Duodenal mucosa (tissue), 2 donors: ENCODE data around the gene ADCY5.

ENCODE experiments used
- H3K27ac ChIP-seq: one replicate; pipeline ENCODE4 v1.7.0; 2013; ENCODE audit warnings: low read depth, low read length
- H3K27me3 ChIP-seq, 2 donors: one replicate each; pipeline ENCODE4 v1.7.0; 2013; ENCODE audit warnings: low read length in 2 of 2, control low read depth in 1 of 2; ENCODE audit not compliant: insufficient read depth in 2 of 2, control insufficient read depth in 1 of 2
- H3K36me3 ChIP-seq, 2 donors: one replicate each; pipeline ENCODE4 v1.7.0; 2013; ENCODE audit warnings: low read length in 2 of 2, control low read depth in 1 of 2; ENCODE audit not compliant: insufficient read depth in 2 of 2, control insufficient read depth in 1 of 2
- H3K4me1 ChIP-seq, 2 donors: one replicate each; pipeline ENCODE4 v1.7.0; 2013; ENCODE audit warnings: low read length in 2 of 2, control low read depth in 1 of 2; ENCODE audit not compliant: insufficient read depth in 2 of 2, control insufficient read depth in 1 of 2
- H3K4me3 ChIP-seq, 2 donors: one replicate each; pipeline ENCODE4 v1.7.0; 2013; ENCODE audit warnings: low read length in 2 of 2, low read depth in 1 of 2
- H3K9ac ChIP-seq, 2 donors: one replicate each; pipeline ENCODE4 v1.7.0; 2013; ENCODE audit warnings: low read length in 2 of 2, low read depth in 1 of 2
- H3K9me3 ChIP-seq, 2 donors: one replicate each; pipeline ENCODE4 v1.7.0; 2013; ENCODE audit warnings: low read length in 2 of 2, control low read depth in 1 of 2; ENCODE audit not compliant: control insufficient read depth in 1 of 2

The ADCY5 gene

GRCh38 chr3:123371859-123372685 lies 76.8 kb downstream of the ADCY5 start:
- Histone ChIP-seq H3K4me1 (no peaks in the 10 kb centered on the region), H3K27me3 (no peaks in the 10 kb centered on the region), H3K9ac (no peak overlapping the region), H3K4me3 (no peak overlapping the region), H3K9me3 (peaks cover 2 to 5% of the 10 kb centered on the region in 2 donors), H3K36me3 (no peaks in the 10 kb centered on the region), H3K27ac (no peak overlapping the region)

DNA sequence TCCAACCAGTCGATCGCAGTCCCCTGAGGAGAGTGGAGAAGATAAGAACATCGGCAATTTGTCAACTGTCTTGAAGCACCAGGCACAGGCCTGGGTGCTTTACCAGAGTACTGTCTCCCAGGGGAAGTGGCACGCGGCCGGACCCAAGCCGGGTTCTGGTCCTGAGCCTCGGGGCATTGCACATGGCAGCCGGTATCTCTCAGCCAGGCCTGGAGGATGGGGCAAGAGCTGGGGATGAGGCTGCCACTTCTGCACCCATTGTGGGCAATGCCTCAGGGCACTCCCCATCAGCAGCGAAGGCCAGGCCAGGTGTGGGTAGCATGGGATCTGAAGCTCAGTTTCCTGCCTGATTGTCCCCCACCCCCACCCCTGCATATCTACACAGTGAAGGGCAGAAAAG lies 77.5 kb downstream of the ADCY5 start:
- H3K27ac ChIP-seq, result no peak overlapping the region
- H3K4me3 ChIP-seq, result no peak overlapping the region
- H3K9ac ChIP-seq, result no peak overlapping the region
- H3K36me3 ChIP-seq, result no peaks in the 10 kb centered on the region
- H3K27me3 ChIP-seq, result no peaks in the 10 kb centered on the region
- H3K9me3 ChIP-seq, result peaks cover 2 to 5% of the 10 kb centered on the region in 2 donors
- no peaks in the 10 kb centered on the region for H3K4me1 ChIP-seq

GRCh38 chr3:123370819-123371218 lies 78.1 kb downstream of the ADCY5 start:
- Histone ChIP-seq H3K9ac (no peak overlapping the region), H3K9me3 (peaks cover 2 to 5% of the 10 kb centered on the region in 2 donors), H3K4me3 (no peak overlapping the region), H3K27ac (no peak overlapping the region), H3K27me3 (no peaks in the 10 kb centered on the region), H3K4me1 (no peaks in the 10 kb centered on the region), H3K36me3 (no peaks in the 10 kb centered on the region)

DNA sequence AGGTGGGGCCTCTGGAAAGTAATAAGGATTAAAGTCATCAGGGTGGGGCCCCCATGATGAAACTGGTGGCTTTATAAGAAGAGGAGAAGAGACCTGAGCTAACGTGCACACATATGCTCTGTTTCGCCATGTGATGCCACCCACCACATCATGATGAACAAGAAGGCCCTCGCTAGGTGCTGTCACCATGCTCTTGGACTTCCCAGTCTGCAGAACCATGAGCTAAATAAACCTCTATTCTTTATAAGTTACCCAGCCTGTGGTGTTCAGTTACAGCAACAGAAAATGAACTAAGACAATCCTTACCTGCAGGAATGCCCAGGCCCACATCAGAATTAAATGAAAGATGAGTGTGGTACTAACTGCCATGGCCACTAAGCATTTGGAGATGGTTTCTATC lies 79.8 kb downstream of the ADCY5 start:
- peaks cover 2 to 5% of the 10 kb centered on the region in 2 donors for H3K9me3 ChIP-seq
- no peaks in the 10 kb centered on the region for H3K27me3 ChIP-seq
- H3K4me3 ChIP-seq, result no peak overlapping the region
- no peak overlapping the region for H3K27ac ChIP-seq
- H3K4me1 ChIP-seq, result no peaks in the 10 kb centered on the region
- H3K36me3 ChIP-seq, result no peaks in the 10 kb centered on the region
- no peak overlapping the region for H3K9ac ChIP-seq

DNA sequence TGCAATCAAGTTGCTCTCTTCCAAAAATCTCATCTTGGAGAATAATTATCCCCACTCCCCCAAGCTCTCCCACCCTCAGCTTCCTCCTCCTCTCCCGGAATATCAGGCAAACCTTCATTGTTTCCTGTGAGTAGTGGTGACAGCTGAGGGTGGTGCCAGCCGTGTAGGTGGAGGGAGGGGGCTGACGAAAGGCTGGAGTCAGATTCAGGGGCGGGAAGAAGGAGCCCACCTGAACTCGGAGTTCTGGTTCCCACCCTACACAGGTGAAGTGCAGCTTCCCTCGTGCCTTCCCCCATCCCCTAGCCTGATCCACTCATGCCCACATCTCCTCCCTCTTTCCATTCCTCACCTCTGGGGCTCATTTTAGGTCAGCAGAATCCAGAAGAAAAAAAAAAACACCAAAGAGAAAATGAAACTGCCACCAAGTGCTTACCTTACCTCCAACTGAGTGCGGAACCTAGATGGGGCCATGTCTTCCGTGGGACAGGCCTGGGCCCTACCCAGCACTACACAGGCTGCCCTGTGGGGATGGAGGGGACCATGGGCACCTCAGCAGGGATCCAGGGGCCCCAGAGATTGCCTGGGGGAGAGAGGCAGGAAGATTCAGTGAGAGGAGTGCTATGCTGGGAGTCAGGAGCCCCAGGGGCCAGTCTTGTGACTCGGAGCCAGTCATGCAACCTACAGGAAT lies 81.3 kb downstream of the ADCY5 start:
- Histone ChIP-seq H3K4me1 (no peaks in the 10 kb centered on the region), H3K4me3 (no peak overlapping the region), H3K36me3 (no peaks in the 10 kb centered on the region), H3K27ac (no peak overlapping the region), H3K9ac (no peak overlapping the region), H3K9me3 (peaks cover 2 to 5% of the 10 kb centered on the region in 2 donors), H3K27me3 (no peaks in the 10 kb centered on the region)

DNA sequence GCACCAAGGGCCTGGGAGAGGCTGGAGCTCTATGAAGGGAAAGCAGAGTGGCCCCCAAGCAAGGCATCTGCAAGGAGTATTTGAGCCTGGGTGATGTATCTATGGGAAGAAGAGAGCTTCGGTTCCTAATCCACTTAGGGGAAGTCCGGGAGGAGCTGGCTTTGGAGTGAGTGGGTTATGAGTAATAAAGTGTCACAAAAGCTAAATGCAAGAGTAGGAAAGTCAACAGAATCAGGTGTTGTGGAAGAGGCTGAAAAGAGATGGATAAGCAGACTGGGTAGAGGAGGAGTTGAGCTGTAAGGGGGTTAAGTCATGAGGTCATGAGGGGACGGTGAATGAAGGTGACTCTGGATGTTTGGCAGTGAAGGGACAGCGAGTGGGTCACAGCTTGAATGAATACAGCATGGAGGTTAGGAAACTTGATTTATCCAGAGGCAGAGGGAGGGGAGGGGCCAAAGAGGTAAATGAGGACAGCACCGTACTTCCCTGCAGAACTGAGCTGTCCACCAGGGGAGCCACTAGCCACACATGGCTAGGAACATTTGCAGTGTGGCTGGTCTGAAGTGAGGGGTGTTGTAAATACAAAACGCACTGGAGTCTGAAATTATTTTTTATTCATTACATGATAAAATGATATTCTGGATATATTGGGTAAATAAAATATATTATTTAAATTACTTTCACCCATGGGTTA lies 83.3 kb downstream of the ADCY5 start:
- Histone ChIP-seq H3K27me3 (no peaks in the 10 kb centered on the region), H3K27ac (no peak overlapping the region), H3K9ac (no peak overlapping the region), H3K4me1 (no peaks in the 10 kb centered on the region), H3K36me3 (no peaks in the 10 kb centered on the region), H3K9me3 (peaks cover 2 to 5% of the 10 kb centered on the region in 2 donors), H3K4me3 (no peak overlapping the region)

GRCh38 chr3:123361071-123361470 lies 87.8 kb downstream of the ADCY5 start:
- H3K4me1 ChIP-seq, result no peaks in the 10 kb centered on the region
- no peak overlapping the region for H3K27ac ChIP-seq
- H3K27me3 ChIP-seq, result no peaks in the 10 kb centered on the region
- H3K4me3 ChIP-seq, result no peak overlapping the region
- no peaks in the 10 kb centered on the region for H3K36me3 ChIP-seq
- H3K9ac ChIP-seq, result no peak overlapping the region
- no peaks in the 10 kb centered on the region for H3K9me3 ChIP-seq

- Histone ChIP-seq H3K9me3 (no peaks in the 10 kb centered on the region), H3K4me3 (no peak overlapping the region), H3K9ac (no peak overlapping the region), H3K27ac (no peak overlapping the region), H3K36me3 (no peaks in the 10 kb centered on the region), H3K4me1 (no peaks in the 10 kb centered on the region), H3K27me3 (no peaks in the 10 kb centered on the region)
Measured at GRCh38 chr3:123357275-123357674, 91.6 kb downstream of the ADCY5 start.

GRCh38 chr3:123353850-123354233 lies 95.0 kb downstream of the ADCY5 start:
- H3K4me1 ChIP-seq, result no peaks in the 10 kb centered on the region
- peaks cover 0 to 2% of the 10 kb centered on the region in 2 donors for H3K27me3 ChIP-seq
- H3K4me3 ChIP-seq, result no peak overlapping the region
- no peaks in the 10 kb centered on the region for H3K9me3 ChIP-seq
- no peak overlapping the region for H3K9ac ChIP-seq
- H3K27ac ChIP-seq, result no peak overlapping the region
- H3K36me3 ChIP-seq, result no peaks in the 10 kb centered on the region

GRCh38 chr3:123353227-123353849 lies 95.6 kb downstream of the ADCY5 start:
- H3K9ac ChIP-seq, result no peak overlapping the region
- no peaks in the 10 kb centered on the region for H3K4me1 ChIP-seq
- no peaks in the 10 kb centered on the region for H3K9me3 ChIP-seq
- H3K27me3 ChIP-seq, result peaks cover 0 to 2% of the 10 kb centered on the region in 2 donors
- H3K4me3 ChIP-seq, result no peak overlapping the region
- H3K27ac ChIP-seq, result no peak overlapping the region
- H3K36me3 ChIP-seq, result no peaks in the 10 kb centered on the region
